Measurements from ENCODE around the gene CDC42BPA.

- no peak for TF ChIP-seq EZH2 (IDR thresholded peaks at IDR 0.05)
- no peak for TF ChIP-seq POLR2AphosphoS5 (IDR thresholded peaks at IDR 0.05; ENCODE audit: borderline replicate concordance, low read depth, low read length)
Observed at GRCh38 chr1:227218870-227219573, 99.3 kb downstream of the CDC42BPA start.

Measured in SK-N-MC (cell line).